Testis (tissue), 3 donors: ENCODE results near the gene UMOD. TPM values are rescaled to one million over a fixed set of nuclear protein-coding genes. Genes with fewer than 3 reads are reported as not detected.

Experiments used
- DNase-seq: peaks from one replicate; pipeline ENCODE4 v3.0.0-alpha.2; 2019
- H3K27ac ChIP-seq, 2 donors: fragments of 200-600 bp; sonication (generic); one replicate each; pipeline ENCODE4 v1.5.1; 2019
- H3K27me3 ChIP-seq: fragments of 200-600 bp; sonication (generic); one replicate; pipeline ENCODE4 v1.5.1; 2019
- H3K36me3 ChIP-seq: fragments of 200-600 bp; sonication (generic); one replicate; pipeline ENCODE4 v1.5.1; 2017; ENCODE audit warnings: low read depth; ENCODE audit errors: missing control alignments
- H3K4me1 ChIP-seq: fragments of 200-600 bp; sonication (generic); one replicate; pipeline ENCODE4 v1.5.1; 2019
- H3K4me3 ChIP-seq, 2 donors: fragments of 200-600 bp; sonication (generic); one replicate each; pipeline ENCODE4 v1.5.1; 2017 to 2019
- H3K9me3 ChIP-seq: fragments of 200-600 bp; sonication (generic); one replicate; pipeline ENCODE4 v1.5.1; 2017
- POLR2A ChIP-seq: fragments of 450-650 bp; IDR thresholded peaks from one replicate; pipeline ENCODE4 v1.6.1; 2017; ENCODE audit warnings: antibody characterized with exemption, mild to moderate bottlenecking, moderate library complexity
- WGBS, 2 donors: methylation state at CpG; one replicate each; pipeline ENCODE4 v1.1.5; 2018; 5-methylcytosine and 5-hydroxymethylcytosine counted together
- intact Hi-C: fragments of 100-400 bp; cut with DNase I; formaldehyde crosslinking; loops from one replicate; pipeline ENCODE4 v1.15.1; 2023; ENCODE audit warnings: low total_unique reads
- polyA plus RNA-seq: library from polyadenylated mRNA; stranded (reverse); fragments of 350-450 nt; fragmentation: Illumina TruSeq; extraction: RNeasy Lipid Tissue Mini Kit (QIAGEN cat#74804); gene quantifications from one replicate; pipeline ENCODE4 v1.2.3, GENCODE V29; 2014; ENCODE audit warnings: low read depth, low replicate concordance; ENCODE audit not compliant: insufficient read depth
- total RNA-seq, 2 donors: library from RNA; depleted of rRNA; stranded (reverse); fragments of >200 nt; gene quantifications; one replicate each; pipeline ENCODE4 v1.2.3, GENCODE V29; 2016
- TF ChIP-seq, protein P1 (sequence below), 3 experiments: fragments of 450-650 bp in 2 of 3; fragments of 200-600 bp in 1 of 3; sonication (generic) in 1 of 3; IDR thresholded peaks; one replicate each; pipeline ENCODE4 v1.5.1; 2016 to 2019; ENCODE audit warnings: antibody characterized with exemption in 3 of 3, mild to moderate bottlenecking in 2 of 3, moderate library complexity in 1 of 3

The UMOD gene
- total and polyA plus RNA-seq, 3 donors from 2014 or later, result 0.43 to 3.8 (median 0.99) TPM

- no peaks in the 10 kb centered on the region for H3K36me3 ChIP-seq
- WGBS, 2 donors, result 14 to 15% methylated on average over 24 to 30 of the region's 30 CpGs
- intact Hi-C loops, result loop anchor here (10.0 kb wide), 1 partner anchor 481 kb away; no protein-coding TSS in a partner anchor
- H3K27me3 ChIP-seq, result no peaks in the 10 kb centered on the region
- no peak overlapping the region for H3K4me3 ChIP-seq
- peaks cover 6% of the 10 kb centered on the region for H3K4me1 ChIP-seq
- DNase-seq, result peak; percentile 83
- no peaks in the 10 kb centered on the region for H3K9me3 ChIP-seq
- no peak overlapping the region for H3K27ac ChIP-seq
- TF ChIP-seq, protein P1, sequence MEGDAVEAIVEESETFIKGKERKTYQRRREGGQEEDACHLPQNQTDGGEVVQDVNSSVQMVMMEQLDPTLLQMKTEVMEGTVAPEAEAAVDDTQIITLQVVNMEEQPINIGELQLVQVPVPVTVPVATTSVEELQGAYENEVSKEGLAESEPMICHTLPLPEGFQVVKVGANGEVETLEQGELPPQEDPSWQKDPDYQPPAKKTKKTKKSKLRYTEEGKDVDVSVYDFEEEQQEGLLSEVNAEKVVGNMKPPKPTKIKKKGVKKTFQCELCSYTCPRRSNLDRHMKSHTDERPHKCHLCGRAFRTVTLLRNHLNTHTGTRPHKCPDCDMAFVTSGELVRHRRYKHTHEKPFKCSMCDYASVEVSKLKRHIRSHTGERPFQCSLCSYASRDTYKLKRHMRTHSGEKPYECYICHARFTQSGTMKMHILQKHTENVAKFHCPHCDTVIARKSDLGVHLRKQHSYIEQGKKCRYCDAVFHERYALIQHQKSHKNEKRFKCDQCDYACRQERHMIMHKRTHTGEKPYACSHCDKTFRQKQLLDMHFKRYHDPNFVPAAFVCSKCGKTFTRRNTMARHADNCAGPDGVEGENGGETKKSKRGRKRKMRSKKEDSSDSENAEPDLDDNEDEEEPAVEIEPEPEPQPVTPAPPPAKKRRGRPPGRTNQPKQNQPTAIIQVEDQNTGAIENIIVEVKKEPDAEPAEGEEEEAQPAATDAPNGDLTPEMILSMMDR (IDR thresholded peaks at IDR 0.05), result peak; percentile 60 to 87 (median 74)
- TF ChIP-seq POLR2A, result no peak
Measured at GRCh38 chr16:20385844-20386832, 33.6 kb upstream of the UMOD start.

- Histone ChIP-seq H3K4me1 (peaks cover 6% of the 10 kb centered on the region), H3K9me3 (no peaks in the 10 kb centered on the region), H3K36me3 (no peaks in the 10 kb centered on the region), H3K27ac (no peak overlapping the region), H3K4me3 (no peak overlapping the region), H3K27me3 (no peaks in the 10 kb centered on the region)
- TF ChIP-seq, protein P1 (IDR thresholded peaks at IDR 0.05), result peak; percentile 57 to 83 (median 76)
- TF ChIP-seq POLR2A, result no peak
- intact Hi-C loops, result loop anchor here (10.0 kb wide), 1 partner anchor 479 kb away; no protein-coding TSS in a partner anchor
- DNase-seq, result peak; percentile 84
- WGBS, 2 donors, result 35 to 36% methylated on average over 9 to 11 of the region's 11 CpGs
Measured at GRCh38 chr16:20383106-20384029, 30.9 kb upstream of the UMOD start.

- H3K4me3 ChIP-seq, result no peak overlapping the region
- DNase-seq, result no peak
- 89 to 91% methylated on average over 7 of the region's 7 CpGs for WGBS, 2 donors
- H3K27ac ChIP-seq, result no peak overlapping the region
- TF ChIP-seq POLR2A, result no peak
- TF ChIP-seq, protein P1 (IDR thresholded peaks at IDR 0.05), result no peak
- no peaks in the 10 kb centered on the region for H3K9me3 ChIP-seq
- intact Hi-C loops, result loop anchor here (10.0 kb wide), 1 partner anchor 478 kb away; no protein-coding TSS in a partner anchor
- H3K4me1 ChIP-seq, result peaks cover 6% of the 10 kb centered on the region
- no peaks in the 10 kb centered on the region for H3K27me3 ChIP-seq
- no peaks in the 10 kb centered on the region for H3K36me3 ChIP-seq
Measured at GRCh38 chr16:20382202-20382948, 29.9 kb upstream of the UMOD start.

GRCh38 chr16:20380782-20381181 is 28.3 kb upstream of the UMOD start:
- Histone ChIP-seq H3K27me3 (no peaks in the 10 kb centered on the region), H3K4me1 (peaks cover under 1% of the 10 kb centered on the region), H3K4me3 (no peak overlapping the region), H3K36me3 (no peaks in the 10 kb centered on the region), H3K27ac (no peak overlapping the region), H3K9me3 (no peaks in the 10 kb centered on the region)
- intact Hi-C loops, result loop anchor here (10.0 kb wide), 1 partner anchor 476 kb away; no protein-coding TSS in a partner anchor
- TF ChIP-seq POLR2A, result no peak
- no peak for DNase-seq
- WGBS, 2 donors, result 73 to 79% methylated on average over 3 of the region's 3 CpGs
